ENCODE results near the gene RTN4RL1. TPM values are rescaled to one million over a fixed set of nuclear protein-coding genes. Genes with fewer than 3 reads are reported as not detected.

Gene RTN4RL1
- total RNA-seq, 2 donors from 2014 or later: 0.32 to 0.37 TPM

DNA sequence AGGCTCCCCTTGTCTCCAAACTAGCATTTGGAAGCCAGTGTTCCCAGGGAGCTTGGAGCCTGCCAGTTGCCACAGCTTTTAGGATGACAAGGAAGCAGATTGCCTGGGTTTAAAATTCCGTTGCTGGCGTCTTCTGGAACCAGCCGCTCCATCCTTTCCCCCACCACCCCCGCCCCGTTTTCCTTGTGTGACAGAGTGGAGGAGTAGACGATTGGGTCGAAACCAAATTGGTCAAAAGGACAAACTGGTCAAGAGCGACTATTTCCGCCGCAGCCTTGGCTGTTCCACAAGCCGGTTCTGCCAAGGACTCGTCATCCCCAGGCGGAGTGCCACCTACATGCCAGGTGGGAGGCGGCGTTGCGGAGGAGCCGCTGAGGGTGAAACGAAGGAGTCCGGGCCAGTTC, 104.2 kb downstream of the RTN4RL1 start:
- Histone ChIP-seq H3K4me1 (no peaks in the 10 kb centered on the region), H3K9me3 (no peaks in the 10 kb centered on the region), H3K27me3 (no peaks in the 10 kb centered on the region), H3K36me3 (no peaks in the 10 kb centered on the region), H3K9ac (ENCODE audit: low read depth in 2 of 2, low read length in 2 of 2) (no peak overlapping the region), H3K4me3 (no peak overlapping the region), H3K27ac (no peak overlapping the region)
- DNase-seq: no peak
- intact Hi-C loops (cut with DNase I): no loop called here
- no peak for TF ChIP-seq CTCF (IDR thresholded peaks at IDR 0.05)

DNA sequence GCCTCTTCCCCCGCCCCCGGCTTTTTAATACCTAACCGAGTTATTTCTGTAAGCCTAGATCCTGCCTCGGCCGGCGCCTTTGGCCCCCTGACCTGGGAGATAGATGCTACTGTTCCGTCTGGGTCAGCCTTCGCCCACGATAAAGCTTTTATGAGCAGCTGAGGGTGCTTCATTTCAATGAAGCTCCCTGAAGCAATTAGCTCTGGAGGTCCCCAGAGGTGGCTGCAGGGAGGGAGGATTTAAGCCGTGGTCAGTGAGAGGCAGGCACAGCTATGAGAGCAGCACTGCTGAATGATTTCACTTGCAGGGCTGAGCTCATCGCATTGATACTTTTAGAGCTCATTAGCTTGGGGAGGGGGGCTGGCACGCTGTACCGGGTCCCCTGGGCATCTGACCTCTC, 105.9 kb downstream of the RTN4RL1 start:
- intact Hi-C loops (cut with DNase I): no loop called here
- Histone ChIP-seq H3K9me3 (no peaks in the 10 kb centered on the region), H3K4me1 (no peaks in the 10 kb centered on the region), H3K4me3 (no peak overlapping the region), H3K27ac (no peak overlapping the region), H3K9ac (ENCODE audit: low read depth in 2 of 2, low read length in 2 of 2) (no peak overlapping the region), H3K27me3 (no peaks in the 10 kb centered on the region), H3K36me3 (no peaks in the 10 kb centered on the region)
- no peak for DNase-seq
- no peak for TF ChIP-seq CTCF (IDR thresholded peaks at IDR 0.05)

DNA sequence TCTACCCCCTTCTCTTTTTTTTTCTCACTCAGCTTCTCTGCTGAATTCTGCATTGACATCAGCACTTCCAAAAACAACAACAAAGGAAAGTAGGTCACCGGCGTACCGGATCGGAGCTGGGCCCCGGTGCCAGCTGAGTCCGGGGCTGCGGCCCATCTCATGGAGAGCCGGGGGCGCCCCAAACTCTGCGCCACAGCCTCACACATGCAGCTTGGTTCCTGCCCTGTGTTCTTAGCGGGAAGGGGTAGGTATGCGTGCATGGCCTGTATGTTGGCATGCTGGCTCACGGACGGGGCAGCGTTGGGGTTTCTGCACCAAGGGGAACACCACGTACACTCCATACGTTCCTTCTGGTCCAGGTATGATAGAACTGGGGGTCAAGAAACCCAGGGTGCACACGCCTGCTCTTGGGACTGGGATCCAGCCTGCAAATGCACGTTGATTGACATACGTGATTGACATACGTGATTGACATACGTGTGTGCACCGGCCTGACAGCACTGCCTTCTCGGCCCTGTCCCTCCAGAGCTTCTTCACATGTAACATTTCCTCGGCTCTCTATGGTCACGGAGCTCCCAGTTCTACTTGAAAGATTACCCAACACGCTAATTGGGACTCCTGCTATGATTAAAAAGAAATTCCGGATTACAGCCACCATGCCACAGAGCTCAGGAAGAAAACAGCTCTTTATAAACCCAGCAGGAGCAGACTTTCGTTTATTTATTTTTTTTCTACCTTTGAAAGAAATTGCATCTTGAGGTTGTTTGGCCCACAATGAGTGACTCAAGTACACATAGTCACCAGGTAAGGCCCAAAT, 106.6 kb downstream of the RTN4RL1 start:
- Histone ChIP-seq H3K9me3 (no peaks in the 10 kb centered on the region), H3K36me3 (no peaks in the 10 kb centered on the region), H3K27ac (no peak overlapping the region), H3K9ac (ENCODE audit: low read depth in 2 of 2, low read length in 2 of 2) (no peak overlapping the region), H3K4me3 (no peak overlapping the region), H3K4me1 (no peaks in the 10 kb centered on the region), H3K27me3 (no peaks in the 10 kb centered on the region)
- intact Hi-C loops (cut with DNase I): no loop called here
- TF ChIP-seq CTCF (IDR thresholded peaks at IDR 0.05): no peak
- DNase-seq: no peak

GRCh38 chr17:1916963-1917715, 108.0 kb downstream of the RTN4RL1 start:
- Histone ChIP-seq H3K4me1 (no peaks in the 10 kb centered on the region), H3K36me3 (no peaks in the 10 kb centered on the region), H3K9me3 (no peaks in the 10 kb centered on the region), H3K27ac (no peak overlapping the region), H3K9ac (ENCODE audit: low read depth in 2 of 2, low read length in 2 of 2) (no peak overlapping the region), H3K4me3 (no peak overlapping the region), H3K27me3 (peaks cover 4% of the 10 kb centered on the region)
- no peak for DNase-seq
- no peak for TF ChIP-seq CTCF (IDR thresholded peaks at IDR 0.05)
- intact Hi-C loops (cut with DNase I): no loop called here

DNA sequence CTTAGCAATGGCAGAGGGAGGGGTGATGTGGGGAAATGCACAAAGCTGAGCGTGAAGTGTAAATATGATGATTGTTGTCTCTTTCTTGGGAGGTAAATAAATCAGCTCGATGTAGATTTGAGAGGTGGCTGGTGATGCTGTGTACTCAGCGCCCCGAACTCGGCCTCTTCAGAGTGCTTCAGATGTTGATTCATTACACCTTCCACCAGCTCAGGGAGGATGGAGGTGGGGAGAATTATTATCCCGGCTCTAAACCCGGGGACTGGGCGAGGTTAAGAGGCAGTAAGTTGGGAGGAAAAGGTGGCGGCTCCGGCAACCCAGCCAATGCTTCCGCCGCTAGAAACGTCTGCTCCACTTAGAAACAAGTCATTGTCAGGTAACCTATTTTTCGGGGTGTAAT, 108.8 kb downstream of the RTN4RL1 start:
- no peak overlapping the region for H3K4me3 ChIP-seq
- intact Hi-C loops (cut with DNase I): no loop called here
- H3K9me3 ChIP-seq: no peaks in the 10 kb centered on the region
- H3K9ac ChIP-seq (ENCODE audit: low read depth in 2 of 2, low read length in 2 of 2): no peak overlapping the region
- no peaks in the 10 kb centered on the region for H3K36me3 ChIP-seq
- no peak for TF ChIP-seq CTCF (IDR thresholded peaks at IDR 0.05)
- no peak overlapping the region for H3K27ac ChIP-seq
- DNase-seq: no peak
- H3K27me3 ChIP-seq: peaks cover 4% of the 10 kb centered on the region
- H3K4me1 ChIP-seq: no peaks in the 10 kb centered on the region

Data from colonic mucosa (tissue), 4 donors.